NB4 (cell line): ENCODE measurements around the gene MKRN2OS.

Experiments
- DNase-seq: peaks from one replicate; pipeline ENCODE4 v3.0.0; 2010; ENCODE audit warnings: low read depth
- H3K4me3 ChIP-seq: one replicate; pipeline ENCODE4 v1.5.1; 2011; ENCODE audit warnings: mild to moderate bottlenecking, low read depth, low read length, moderate library complexity
- CTCF ChIP-seq: IDR thresholded peaks from one replicate; pipeline ENCODE4 v1.5.1; 2012; ENCODE audit warnings: low read depth, low read length
- MAX ChIP-seq: IDR thresholded peaks from 2 replicates; pipeline ENCODE4 v1.6.1; 2011; ENCODE audit warnings: low read depth, low read length
- MYC ChIP-seq: IDR thresholded peaks from 2 replicates; pipeline ENCODE4 v1.6.1; 2011; ENCODE audit warnings: low read depth, low read length
- POLR2A ChIP-seq: IDR thresholded peaks from 2 replicates; pipeline ENCODE4 v1.6.1; 2011; ENCODE audit warnings: mild to moderate bottlenecking; ENCODE audit not compliant: insufficient read length; ENCODE audit errors: extremely low read depth

The MKRN2OS gene

GRCh38 chr3:12545473-12545791 is at the start of gene MKRN2OS:
Gene MKRN2OS, minus strand, starts transcription at chr3:12545499. Its CDS starts 35 bp downstream, at chr3:12545464.
- TF ChIP-seq MAX, result no peak
- TF ChIP-seq MYC, result no peak
- TF ChIP-seq POLR2A, result no peak
- TF ChIP-seq CTCF, result no peak
- DNase-seq, result no peak
- no peak within 1 kb of the TSS for H3K4me3 ChIP-seq

GRCh38 chr3:12593473-12593872 is 48.2 kb upstream of the MKRN2OS start:
- TF ChIP-seq POLR2A, result no peak
- TF ChIP-seq MYC, result no peak
- TF ChIP-seq CTCF, result no peak
- TF ChIP-seq MAX, result no peak

GRCh38 chr3:12591997-12592715 is 46.9 kb upstream of the MKRN2OS start:
- no peak for TF ChIP-seq MYC
- TF ChIP-seq POLR2A, result no peak
- TF ChIP-seq CTCF, result no peak
- no peak for TF ChIP-seq MAX
- no peak overlapping the region for H3K4me3 ChIP-seq
- DNase-seq, result no peak

More at GRCh38 chr3:12593473-12593872, 48.2 kb upstream of the MKRN2OS start:
- no peak overlapping the region for H3K4me3 ChIP-seq
- DNase-seq, result no peak

- DNase-seq, result no peak
- H3K4me3 ChIP-seq, result no peak overlapping the region
- TF ChIP-seq MAX, result no peak
- no peak for TF ChIP-seq MYC
- TF ChIP-seq CTCF, result no peak
- no peak for TF ChIP-seq POLR2A
Measured at GRCh38 chr3:12591456-12591855, 46.2 kb upstream of the MKRN2OS start.

- DNase-seq, result peak; percentile 51
- TF ChIP-seq CTCF (no peak), MAX (no peak), POLR2A (no peak), MYC (no peak)
Measured at GRCh38 chr3:12590096-12590495, 44.8 kb upstream of the MKRN2OS start.

More at GRCh38 chr3:12590096-12590495, 44.8 kb upstream of the MKRN2OS start:
- no peak overlapping the region for H3K4me3 ChIP-seq
